ENCODE results near the gene ZNHIT2. TPM values are rescaled to one million over a fixed set of nuclear protein-coding genes. Genes with fewer than 3 reads are reported as not detected.

Gene ZNHIT2
- total and polyA plus RNA-seq, 2 of the 8 experiments (the other 6 are each of a cell fraction or from before 2014, with no cell fraction given), result 13.0 to 16.1 TPM

DNA sequence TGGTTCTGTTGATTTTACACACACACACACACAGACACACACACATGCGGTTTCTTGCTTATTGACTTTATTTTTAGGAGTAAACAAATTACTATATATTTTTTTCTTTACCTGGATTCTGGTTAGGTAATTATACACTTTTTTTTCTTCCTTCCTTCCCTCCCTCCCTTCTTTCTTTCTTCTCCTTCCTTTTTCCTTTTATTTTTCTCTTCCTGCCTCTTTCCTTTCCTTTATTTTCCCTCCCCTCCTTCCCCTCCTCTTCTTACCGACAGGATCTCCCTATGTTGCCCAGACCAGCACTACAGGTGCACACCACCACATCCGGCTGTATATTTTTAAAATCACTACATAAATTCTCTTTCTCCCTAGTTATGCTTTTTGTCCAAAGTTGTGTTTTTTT is 49.4 kb upstream of the ZNHIT2 start:
- no peaks in the 10 kb centered on the region for H3K9me3 ChIP-seq (ENCODE audit: insufficient read depth in 2 of 2, low read depth in 1 of 2, low read length in 1 of 2)
- no peak for DNase-seq (ENCODE audit: low read depth in 1 of 2, low spot score in 2 of 2)
- 90% methylated on average over 3 of the region's 3 CpGs; no CpG with 5 or more reads in 1 of the 2 experiments for WGBS, 2 experiments (ENCODE audit: extremely low coverage in 1 of 2, insufficient coverage in 1 of 2, insufficient read length in 1 of 2, insufficient replicate concordance in 2 of 2, low coverage in 1 of 2, low lambda C conversion rate in 2 of 2, missing lambda C conversion rate in 1 of 2)
- no peak overlapping the region for H4K5ac ChIP-seq (ENCODE audit: insufficient read length, low read depth, low read length)
- H3K4me2 ChIP-seq (ENCODE audit: insufficient read depth in 1 of 2, low read depth in 2 of 2, low read length in 2 of 2), result no peak overlapping the region
- no peak overlapping the region for H3K14ac ChIP-seq (ENCODE audit: insufficient read length)
- H3K27ac ChIP-seq (ENCODE audit: low read depth, low read length), result no peak overlapping the region
- no peak overlapping the region for H2AK5ac ChIP-seq (ENCODE audit: low read depth, low read length)
- no peak overlapping the region for H4K91ac ChIP-seq (replicated peaks; ENCODE audit: insufficient read length, low read length)
- CTCF ChIA-PET (ENCODE audit: partially characterized antibody), result interaction anchor here (1.2 kb wide), 1 partner anchor 56 kb away, joined by 3 read pairs; no protein-coding TSS in a partner anchor
- H3K79me2 ChIP-seq (ENCODE audit: control insufficient read depth in 1 of 2, insufficient read depth in 2 of 2, low read length in 2 of 2), result no peaks in the 10 kb centered on the region
- H4K20me1 ChIP-seq (replicated peaks in 1 of 2; ENCODE audit: control insufficient read depth in 1 of 2, insufficient read depth in 2 of 2, low read length in 2 of 2), result no peaks in the 10 kb centered on the region
- no peak overlapping the region for H2AFZ ChIP-seq (ENCODE audit: low read length)
- no peak overlapping the region for H2BK20ac ChIP-seq (ENCODE audit: low read length)
- H2BK12ac ChIP-seq (ENCODE audit: low read depth, low read length), result no peak overlapping the region
- H3K79me1 ChIP-seq (ENCODE audit: low read depth, low read length), result no peaks in the 10 kb centered on the region
- no peak overlapping the region for H3K23ac ChIP-seq (ENCODE audit: insufficient read length)
- H3K4ac ChIP-seq (replicated peaks; ENCODE audit: insufficient read length, low read depth, low read length), result no peak overlapping the region
- H3K9ac ChIP-seq (replicated peaks in 1 of 4; ENCODE audit: extremely low read depth in 1 of 4, low read depth in 3 of 4, low read length in 3 of 4), result no peak overlapping the region
- no peaks in the 10 kb centered on the region for H3K36me3 ChIP-seq (ENCODE audit: control insufficient read depth in 2 of 4, insufficient read depth in 4 of 4, low read length in 3 of 4)
- H3K23me2 ChIP-seq (ENCODE audit: low read depth, low read length), result no peaks in the 10 kb centered on the region; the same call in 1 of the 2 replicates
- H2BK120ac ChIP-seq (replicated peaks; ENCODE audit: low read depth, low read length), result no peak overlapping the region
- no peak for FAIRE-seq
- H2BK5ac ChIP-seq (ENCODE audit: low read depth, low read length), result no peak overlapping the region
- H3K4me1 ChIP-seq (replicated peaks in 1 of 4; ENCODE audit: control insufficient read depth in 3 of 4, insufficient read depth in 4 of 4, low read length in 3 of 4), result peaks cover 0 to 6% (median 1%) of the 10 kb centered on the region in 4 experiments; a peak in 2 of 7 replicates
- H3K18ac ChIP-seq (ENCODE audit: extremely low read depth, low read length), result no peak overlapping the region
- H4K8ac ChIP-seq (ENCODE audit: extremely low read depth, insufficient read depth, low read length), result no peak overlapping the region
- H2BK15ac ChIP-seq (ENCODE audit: low read length), result no peak overlapping the region
- H3K27me3 ChIP-seq (replicated peaks in 1 of 4; ENCODE audit: control insufficient read depth in 3 of 4, extremely low read depth in 1 of 4, insufficient read depth in 3 of 4, low read length in 3 of 4), result no peaks in the 10 kb centered on the region
- H3K4me3 ChIP-seq (ENCODE audit: extremely low read depth in 1 of 4, insufficient read depth in 2 of 4, low read depth in 3 of 4, low read length in 4 of 4), result no peak overlapping the region
- no peak overlapping the region for H3K56ac ChIP-seq (replicated peaks; ENCODE audit: insufficient read length, low read depth, low read length)
- POLR2A ChIA-PET (ENCODE audit: partially characterized antibody), result interaction anchor here (1.2 to 2.6 kb wide), 2 partner anchors 45 to 46 kb away, joined by 4 to 7 read pairs; partner anchors contain the start of genes FAU and MRPL49
- TF ChIP-seq SIRT6 (IDR thresholded peaks at IDR 0.05; ENCODE audit: low read length) (no peak), POLR2A (IDR thresholded peaks at IDR 0.05; ENCODE audit: control extremely low read depth in 1 of 2, low read depth in 2 of 2, low read length in 2 of 2) (no peak), TAF1 (IDR thresholded peaks at IDR 0.05; ENCODE audit: low read depth, low read length) (no peak), SP4 (IDR thresholded peaks at IDR 0.05; ENCODE audit: low read length) (no peak), JUND (IDR thresholded peaks at IDR 0.05; ENCODE audit: low read length) (no peak), CHD2 (IDR thresholded peaks at IDR 0.05; ENCODE audit: low read length) (no peak), YY1 (IDR thresholded peaks at IDR 0.05; ENCODE audit: low read depth, low read length) (no peak), HDAC6 (IDR thresholded peaks at IDR 0.05; ENCODE audit: low read depth, low read length) (no peak), RBBP5 (IDR thresholded peaks at IDR 0.05; ENCODE audit: borderline replicate concordance, low read depth, low read length) (no peak), RFX5 (IDR thresholded peaks at IDR 0.05; ENCODE audit: borderline replicate concordance, low read depth, low read length) (no peak), SP1 (IDR thresholded peaks at IDR 0.05; ENCODE audit: low read depth, low read length) (no peak), SP2 (IDR thresholded peaks at IDR 0.05; ENCODE audit: low read length) (no peak), MAFK (IDR thresholded peaks at IDR 0.05; ENCODE audit: low read depth, low read length) (no peak)
- TF ChIP-seq, protein P1, sequence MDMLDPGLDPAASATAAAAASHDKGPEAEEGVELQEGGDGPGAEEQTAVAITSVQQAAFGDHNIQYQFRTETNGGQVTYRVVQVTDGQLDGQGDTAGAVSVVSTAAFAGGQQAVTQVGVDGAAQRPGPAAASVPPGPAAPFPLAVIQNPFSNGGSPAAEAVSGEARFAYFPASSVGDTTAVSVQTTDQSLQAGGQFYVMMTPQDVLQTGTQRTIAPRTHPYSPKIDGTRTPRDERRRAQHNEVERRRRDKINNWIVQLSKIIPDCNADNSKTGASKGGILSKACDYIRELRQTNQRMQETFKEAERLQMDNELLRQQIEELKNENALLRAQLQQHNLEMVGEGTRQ (IDR thresholded peaks at IDR 0.05; ENCODE audit: low read length), result no peak
- TF ChIP-seq, protein P2, sequence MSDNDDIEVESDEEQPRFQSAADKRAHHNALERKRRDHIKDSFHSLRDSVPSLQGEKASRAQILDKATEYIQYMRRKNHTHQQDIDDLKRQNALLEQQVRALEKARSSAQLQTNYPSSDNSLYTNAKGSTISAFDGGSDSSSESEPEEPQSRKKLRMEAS (IDR thresholded peaks at IDR 0.05), result no peak
